Neural progenitor cell (in vitro differentiated cells): ENCODE results near the gene GARIN1A.

Source experiments
- EZH2 ChIP-seq: fragments of 200-600 bp; sonication (generic); IDR thresholded peaks from 2 replicates; pipeline ENCODE4 v1.6.1; 2017; ENCODE audit warnings: antibody characterized with exemption, mild to moderate bottlenecking, moderate library complexity
- EZH2phosphoT487 ChIP-seq: fragments of 200-600 bp; sonication (generic); IDR thresholded peaks from 2 replicates; pipeline ENCODE4 v1.6.1; 2017; ENCODE audit warnings: antibody characterized with exemption
- TF ChIP-seq, protein P1 (sequence below): fragments of 200-600 bp; sonication (generic); IDR thresholded peaks from 2 replicates; pipeline ENCODE4 v1.5.1; 2017; ENCODE audit warnings: antibody characterized with exemption, mild to moderate bottlenecking

DNA sequence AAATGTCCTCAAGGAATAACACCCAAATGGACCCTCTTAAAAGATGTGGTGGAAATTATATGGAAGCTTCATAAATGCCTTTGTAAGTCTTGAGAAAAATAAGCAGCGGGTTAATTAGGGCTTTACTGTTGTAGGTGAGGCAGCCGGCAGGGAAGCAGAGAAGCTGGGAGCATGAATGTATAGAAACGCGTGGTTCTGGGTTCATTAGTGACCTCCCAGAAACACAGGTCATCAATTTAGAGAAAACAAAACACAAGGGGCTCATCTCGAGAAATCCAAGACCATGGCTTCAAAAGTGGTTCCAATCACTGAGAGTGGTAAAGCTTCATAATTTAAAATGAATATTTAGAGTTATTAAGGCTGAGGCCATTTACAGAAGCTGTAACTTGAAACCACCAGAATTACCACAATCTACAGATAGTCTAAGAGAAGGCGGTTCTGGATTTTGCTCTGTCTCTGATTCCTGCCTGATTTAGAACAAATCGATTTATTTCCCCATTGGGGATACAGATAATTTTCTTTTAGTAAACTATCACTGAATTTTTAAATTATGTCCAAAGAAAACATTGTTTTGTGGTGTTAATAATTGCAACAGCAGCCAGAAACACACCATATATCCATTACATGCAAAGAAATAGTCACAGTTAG, 20.7 kb downstream of the GARIN1A start:
- TF ChIP-seq, protein P1, sequence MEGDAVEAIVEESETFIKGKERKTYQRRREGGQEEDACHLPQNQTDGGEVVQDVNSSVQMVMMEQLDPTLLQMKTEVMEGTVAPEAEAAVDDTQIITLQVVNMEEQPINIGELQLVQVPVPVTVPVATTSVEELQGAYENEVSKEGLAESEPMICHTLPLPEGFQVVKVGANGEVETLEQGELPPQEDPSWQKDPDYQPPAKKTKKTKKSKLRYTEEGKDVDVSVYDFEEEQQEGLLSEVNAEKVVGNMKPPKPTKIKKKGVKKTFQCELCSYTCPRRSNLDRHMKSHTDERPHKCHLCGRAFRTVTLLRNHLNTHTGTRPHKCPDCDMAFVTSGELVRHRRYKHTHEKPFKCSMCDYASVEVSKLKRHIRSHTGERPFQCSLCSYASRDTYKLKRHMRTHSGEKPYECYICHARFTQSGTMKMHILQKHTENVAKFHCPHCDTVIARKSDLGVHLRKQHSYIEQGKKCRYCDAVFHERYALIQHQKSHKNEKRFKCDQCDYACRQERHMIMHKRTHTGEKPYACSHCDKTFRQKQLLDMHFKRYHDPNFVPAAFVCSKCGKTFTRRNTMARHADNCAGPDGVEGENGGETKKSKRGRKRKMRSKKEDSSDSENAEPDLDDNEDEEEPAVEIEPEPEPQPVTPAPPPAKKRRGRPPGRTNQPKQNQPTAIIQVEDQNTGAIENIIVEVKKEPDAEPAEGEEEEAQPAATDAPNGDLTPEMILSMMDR: no peak
- TF ChIP-seq EZH2phosphoT487 (no peak), EZH2 (no peak)
